ENCODE results near the gene GBF1.
A peak's percentile ranks its signal among the peaks of the same experiment; 100 is the strongest.

Gene GBF1

GRCh38 chr10:102410429-102411073 is 165.2 kb downstream of the GBF1 start:
- DNase-seq (ENCODE audit: low read depth in 1 of 2, low spot score in 1 of 2) = no peak
- TF ChIP-seq POLR2AphosphoS5 (IDR thresholded peaks at IDR 0.05; ENCODE audit: low read depth) = no peak
- TF ChIP-seq, protein P1, sequence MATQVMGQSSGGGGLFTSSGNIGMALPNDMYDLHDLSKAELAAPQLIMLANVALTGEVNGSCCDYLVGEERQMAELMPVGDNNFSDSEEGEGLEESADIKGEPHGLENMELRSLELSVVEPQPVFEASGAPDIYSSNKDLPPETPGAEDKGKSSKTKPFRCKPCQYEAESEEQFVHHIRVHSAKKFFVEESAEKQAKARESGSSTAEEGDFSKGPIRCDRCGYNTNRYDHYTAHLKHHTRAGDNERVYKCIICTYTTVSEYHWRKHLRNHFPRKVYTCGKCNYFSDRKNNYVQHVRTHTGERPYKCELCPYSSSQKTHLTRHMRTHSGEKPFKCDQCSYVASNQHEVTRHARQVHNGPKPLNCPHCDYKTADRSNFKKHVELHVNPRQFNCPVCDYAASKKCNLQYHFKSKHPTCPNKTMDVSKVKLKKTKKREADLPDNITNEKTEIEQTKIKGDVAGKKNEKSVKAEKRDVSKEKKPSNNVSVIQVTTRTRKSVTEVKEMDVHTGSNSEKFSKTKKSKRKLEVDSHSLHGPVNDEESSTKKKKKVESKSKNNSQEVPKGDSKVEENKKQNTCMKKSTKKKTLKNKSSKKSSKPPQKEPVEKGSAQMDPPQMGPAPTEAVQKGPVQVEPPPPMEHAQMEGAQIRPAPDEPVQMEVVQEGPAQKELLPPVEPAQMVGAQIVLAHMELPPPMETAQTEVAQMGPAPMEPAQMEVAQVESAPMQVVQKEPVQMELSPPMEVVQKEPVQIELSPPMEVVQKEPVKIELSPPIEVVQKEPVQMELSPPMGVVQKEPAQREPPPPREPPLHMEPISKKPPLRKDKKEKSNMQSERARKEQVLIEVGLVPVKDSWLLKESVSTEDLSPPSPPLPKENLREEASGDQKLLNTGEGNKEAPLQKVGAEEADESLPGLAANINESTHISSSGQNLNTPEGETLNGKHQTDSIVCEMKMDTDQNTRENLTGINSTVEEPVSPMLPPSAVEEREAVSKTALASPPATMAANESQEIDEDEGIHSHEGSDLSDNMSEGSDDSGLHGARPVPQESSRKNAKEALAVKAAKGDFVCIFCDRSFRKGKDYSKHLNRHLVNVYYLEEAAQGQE (IDR thresholded peaks at IDR 0.05; ENCODE audit: insufficient replicate concordance, low read depth) = no peak
- TF ChIP-seq GABPA (IDR thresholded peaks at IDR 0.05; ENCODE audit: low read depth) = no peak
- no peak for TF ChIP-seq CTCF (IDR thresholded peaks at IDR 0.05; ENCODE audit: insufficient read depth, low read length)
- TF ChIP-seq SPI1 (IDR thresholded peaks at IDR 0.05; ENCODE audit: borderline replicate concordance, low read depth) = no peak
- H3K4me3 ChIP-seq (replicated peaks; ENCODE audit: insufficient read depth, low read length) = peak overlapping the region; percentile 30
- no peak overlapping the region for H3K27ac ChIP-seq (replicated peaks)
- peaks cover 54% of the 10 kb centered on the region for H3K27me3 ChIP-seq (ENCODE audit: insufficient read depth, poor library complexity, severe bottlenecking)

DNA sequence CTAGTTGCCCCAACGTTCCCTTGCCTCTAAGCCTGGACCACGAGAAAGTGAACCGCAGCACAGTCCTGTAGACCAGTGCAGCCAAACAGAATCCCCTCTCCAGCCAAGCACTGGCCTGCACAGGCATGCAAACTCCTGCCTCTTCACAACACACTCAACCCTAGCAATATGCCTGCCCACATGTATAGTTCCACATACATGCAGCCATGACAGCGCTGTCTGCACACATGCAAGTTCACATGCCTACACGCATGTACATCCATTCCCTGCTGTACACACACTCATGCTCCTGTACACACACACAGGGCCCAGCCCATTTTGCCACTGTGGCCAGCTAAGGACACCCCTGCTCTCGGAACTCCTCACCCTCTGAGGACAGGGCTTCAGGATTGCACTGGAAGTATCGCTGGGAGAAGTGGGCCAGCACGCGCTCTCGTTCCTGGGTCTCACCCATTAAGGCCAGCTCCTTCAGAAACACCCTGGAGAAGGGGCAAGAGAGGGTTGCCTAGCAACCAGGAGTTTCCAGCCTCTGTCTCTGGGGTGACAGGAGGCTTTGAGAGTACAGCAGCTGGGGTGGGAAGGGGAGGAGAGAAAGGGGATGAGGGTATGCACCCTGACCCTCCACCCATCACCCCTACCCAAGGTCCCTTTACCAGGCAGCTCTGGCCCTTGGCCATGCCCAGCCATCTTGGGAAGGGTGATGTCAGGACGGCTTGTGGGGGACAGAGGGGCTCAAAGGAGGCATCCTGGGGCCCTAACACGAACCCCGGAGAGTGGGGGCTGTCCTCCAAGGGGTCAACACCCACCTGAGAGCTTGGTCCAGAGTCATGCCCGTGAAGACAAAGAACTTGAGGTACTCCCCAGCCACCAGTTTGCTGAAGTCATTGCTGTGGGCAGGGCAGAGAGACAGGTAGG is 166.3 kb downstream of the GBF1 start:
- no peak overlapping the region for H3K27ac ChIP-seq (replicated peaks)
- H3K27me3 ChIP-seq (ENCODE audit: insufficient read depth, poor library complexity, severe bottlenecking) = peaks cover 54% of the 10 kb centered on the region
- TF ChIP-seq POLR2AphosphoS5 (IDR thresholded peaks at IDR 0.05; ENCODE audit: low read depth) (no peak), SPI1 (IDR thresholded peaks at IDR 0.05; ENCODE audit: borderline replicate concordance, low read depth) (no peak), GABPA (IDR thresholded peaks at IDR 0.05; ENCODE audit: low read depth) (no peak), CTCF (IDR thresholded peaks at IDR 0.05; ENCODE audit: insufficient read depth, low read length) (no peak)
- TF ChIP-seq, protein P1 (IDR thresholded peaks at IDR 0.05; ENCODE audit: insufficient replicate concordance, low read depth) = no peak
- no peak overlapping the region for H3K4me3 ChIP-seq (replicated peaks; ENCODE audit: insufficient read depth, low read length)
- DNase-seq (ENCODE audit: low read depth in 1 of 2, low spot score in 1 of 2) = no peak

DNA sequence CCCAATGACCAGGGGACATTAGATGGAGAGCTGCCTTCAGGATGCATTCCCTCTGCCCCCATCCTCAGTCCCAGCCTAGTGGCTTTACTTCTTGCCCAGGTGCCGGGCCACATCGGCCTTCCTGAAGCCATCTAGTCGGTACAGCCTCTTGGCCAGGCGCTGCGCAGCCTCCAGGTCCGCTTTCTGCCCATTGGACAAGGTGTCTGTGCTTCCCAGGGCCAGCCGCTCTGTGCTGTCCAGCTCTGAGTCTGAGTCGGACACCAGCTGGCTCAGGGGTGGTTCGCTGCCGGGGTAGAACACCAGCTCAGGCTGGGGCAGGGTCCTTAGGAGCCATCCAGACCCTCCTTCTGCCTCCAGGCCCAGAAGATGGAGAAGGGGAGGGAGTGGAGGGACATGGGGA is 167.0 kb downstream of the GBF1 start:
- H3K27me3 ChIP-seq (ENCODE audit: insufficient read depth, poor library complexity, severe bottlenecking) = peaks cover 51% of the 10 kb centered on the region
- TF ChIP-seq SPI1 (IDR thresholded peaks at IDR 0.05; ENCODE audit: borderline replicate concordance, low read depth) (no peak), POLR2AphosphoS5 (IDR thresholded peaks at IDR 0.05; ENCODE audit: low read depth) (no peak), CTCF (IDR thresholded peaks at IDR 0.05; ENCODE audit: insufficient read depth, low read length) (no peak)

More for the DNA sequence above, 167.0 kb downstream of the GBF1 start:
- H3K4me3 ChIP-seq (replicated peaks; ENCODE audit: insufficient read depth, low read length) = no peak overlapping the region
- no peak overlapping the region for H3K27ac ChIP-seq (replicated peaks)
- DNase-seq (ENCODE audit: low read depth in 1 of 2, low spot score in 1 of 2) = no peak
